A549 (cell line): Measurements from ENCODE around the gene PROX1.

Experiments used
- EHMT2 ChIP-seq: fragments of 200-600 bp; sonication (generic); IDR thresholded peaks from 2 replicates; pipeline ENCODE4 v1.6.1; 2016; ENCODE audit warnings: antibody characterized with exemption, low read depth, mild to moderate bottlenecking, moderate library complexity
- EP300 ChIP-seq, 2 experiments: fragments of >200 bp; sonication (Bioruptor Twin); formaldehyde crosslinking; IDR thresholded peaks; 2 replicates in 1 of 2; 3 replicates in 1 of 2; pipeline ENCODE4 v1.6.1; 2016 to 2017
- JUN ChIP-seq, 2 experiments: fragments of >200 bp; sonication (Bioruptor Twin); formaldehyde crosslinking; IDR thresholded peaks; 2 replicates in 1 of 2; 3 replicates in 1 of 2; pipeline ENCODE4 v1.6.1; 2016 to 2017
- KDM1A ChIP-seq: fragments of 200-600 bp; sonication (generic); IDR thresholded peaks from 2 replicates; pipeline ENCODE4 v1.6.1; 2016; ENCODE audit warnings: low read depth, mild to moderate bottlenecking
- POLR2A ChIP-seq: IDR thresholded peaks from 2 replicates; pipeline ENCODE4 v1.6.1; 2012; ENCODE audit warnings: mild to moderate bottlenecking, low read length
- RAD21 ChIP-seq, 2 experiments: fragments of >200 bp in 1 of 2; sonication (Bioruptor Twin) in 1 of 2; formaldehyde crosslinking in 1 of 2; IDR thresholded peaks in 1 of 2; conservative IDR thresholded peaks in 1 of 2; 2 replicates in 1 of 2; 3 replicates in 1 of 2; pipeline ENCODE4 v1.6.1; 2012 to 2018; ENCODE audit warnings: inconsistent platforms in 1 of 2
- TF ChIP-seq, protein P1 (sequence below): fragments of >200 bp; sonication (Bioruptor Twin); formaldehyde crosslinking; IDR thresholded peaks from 3 replicates; pipeline ENCODE4 v1.5.1; 2016
- TF ChIP-seq, protein P2 (sequence below): fragments of 150-350 bp; IDR thresholded peaks from 2 replicates; pipeline ENCODE4 v1.6.1; 2014; ENCODE audit warnings: low read depth, mild to moderate bottlenecking, low read length

DNA sequence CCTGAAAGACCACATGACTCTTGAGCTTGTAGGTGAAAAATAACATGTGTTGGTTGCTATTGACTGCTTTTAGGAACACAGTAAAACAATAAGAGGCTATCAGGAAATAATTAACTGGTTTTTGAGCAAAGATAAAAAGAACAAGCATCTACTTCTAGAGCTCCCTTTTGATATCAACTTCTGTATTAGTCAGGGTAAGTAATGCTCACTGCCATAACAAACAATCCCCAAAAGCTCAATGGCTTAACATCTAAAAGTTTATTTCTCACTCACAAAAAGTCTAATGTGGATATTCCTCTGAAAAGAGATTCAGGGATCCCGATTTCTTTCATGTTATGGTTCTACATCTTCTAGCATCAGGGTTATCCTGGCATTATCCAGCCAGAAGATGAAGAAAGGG, 25.3 kb upstream of the PROX1 start:
- TF ChIP-seq POLR2A = no peak
- TF ChIP-seq, protein P1, sequence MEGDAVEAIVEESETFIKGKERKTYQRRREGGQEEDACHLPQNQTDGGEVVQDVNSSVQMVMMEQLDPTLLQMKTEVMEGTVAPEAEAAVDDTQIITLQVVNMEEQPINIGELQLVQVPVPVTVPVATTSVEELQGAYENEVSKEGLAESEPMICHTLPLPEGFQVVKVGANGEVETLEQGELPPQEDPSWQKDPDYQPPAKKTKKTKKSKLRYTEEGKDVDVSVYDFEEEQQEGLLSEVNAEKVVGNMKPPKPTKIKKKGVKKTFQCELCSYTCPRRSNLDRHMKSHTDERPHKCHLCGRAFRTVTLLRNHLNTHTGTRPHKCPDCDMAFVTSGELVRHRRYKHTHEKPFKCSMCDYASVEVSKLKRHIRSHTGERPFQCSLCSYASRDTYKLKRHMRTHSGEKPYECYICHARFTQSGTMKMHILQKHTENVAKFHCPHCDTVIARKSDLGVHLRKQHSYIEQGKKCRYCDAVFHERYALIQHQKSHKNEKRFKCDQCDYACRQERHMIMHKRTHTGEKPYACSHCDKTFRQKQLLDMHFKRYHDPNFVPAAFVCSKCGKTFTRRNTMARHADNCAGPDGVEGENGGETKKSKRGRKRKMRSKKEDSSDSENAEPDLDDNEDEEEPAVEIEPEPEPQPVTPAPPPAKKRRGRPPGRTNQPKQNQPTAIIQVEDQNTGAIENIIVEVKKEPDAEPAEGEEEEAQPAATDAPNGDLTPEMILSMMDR = no peak
- no peak for TF ChIP-seq KDM1A
- no peak for TF ChIP-seq JUN (IDR thresholded peaks at IDR 0.05)
- no peak for TF ChIP-seq EHMT2
- TF ChIP-seq, protein P2, sequence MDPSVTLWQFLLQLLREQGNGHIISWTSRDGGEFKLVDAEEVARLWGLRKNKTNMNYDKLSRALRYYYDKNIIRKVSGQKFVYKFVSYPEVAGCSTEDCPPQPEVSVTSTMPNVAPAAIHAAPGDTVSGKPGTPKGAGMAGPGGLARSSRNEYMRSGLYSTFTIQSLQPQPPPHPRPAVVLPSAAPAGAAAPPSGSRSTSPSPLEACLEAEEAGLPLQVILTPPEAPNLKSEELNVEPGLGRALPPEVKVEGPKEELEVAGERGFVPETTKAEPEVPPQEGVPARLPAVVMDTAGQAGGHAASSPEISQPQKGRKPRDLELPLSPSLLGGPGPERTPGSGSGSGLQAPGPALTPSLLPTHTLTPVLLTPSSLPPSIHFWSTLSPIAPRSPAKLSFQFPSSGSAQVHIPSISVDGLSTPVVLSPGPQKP = no peak
- no peak for TF ChIP-seq EP300 (IDR thresholded peaks at IDR 0.05)
- no peak for TF ChIP-seq RAD21 (conservative IDR thresholded peaks at IDR 0.05 in 1 of 2, IDR thresholded peaks at IDR 0.05 in 1 of 2)
